Suprapubic skin (tissue), 3 donors: ENCODE results near the gene C17orf107.

Experiments used
- CTCF ChIP-seq, 2 donors: fragments of 200-600 bp in 1 of 2; fragments of 450-650 bp in 1 of 2; sonication (generic) in 1 of 2; IDR thresholded peaks; one replicate each; pipeline ENCODE4 v1.5.1; 2016 to 2019; ENCODE audit warnings: antibody characterized with exemption in 2 of 2, mild to moderate bottlenecking in 1 of 2, moderate library complexity in 1 of 2
- EP300 ChIP-seq: sonication (generic); formaldehyde crosslinking; IDR thresholded peaks from one replicate; pipeline ENCODE4 v1.6.1; 2017; ENCODE audit warnings: antibody characterized with exemption
- POLR2A ChIP-seq, 2 donors: fragments of 450-650 bp; IDR thresholded peaks; one replicate each; pipeline ENCODE4 v1.6.1; 2017; ENCODE audit warnings: antibody characterized with exemption in 2 of 2, mild to moderate bottlenecking in 2 of 2, moderate library complexity in 2 of 2

DNA sequence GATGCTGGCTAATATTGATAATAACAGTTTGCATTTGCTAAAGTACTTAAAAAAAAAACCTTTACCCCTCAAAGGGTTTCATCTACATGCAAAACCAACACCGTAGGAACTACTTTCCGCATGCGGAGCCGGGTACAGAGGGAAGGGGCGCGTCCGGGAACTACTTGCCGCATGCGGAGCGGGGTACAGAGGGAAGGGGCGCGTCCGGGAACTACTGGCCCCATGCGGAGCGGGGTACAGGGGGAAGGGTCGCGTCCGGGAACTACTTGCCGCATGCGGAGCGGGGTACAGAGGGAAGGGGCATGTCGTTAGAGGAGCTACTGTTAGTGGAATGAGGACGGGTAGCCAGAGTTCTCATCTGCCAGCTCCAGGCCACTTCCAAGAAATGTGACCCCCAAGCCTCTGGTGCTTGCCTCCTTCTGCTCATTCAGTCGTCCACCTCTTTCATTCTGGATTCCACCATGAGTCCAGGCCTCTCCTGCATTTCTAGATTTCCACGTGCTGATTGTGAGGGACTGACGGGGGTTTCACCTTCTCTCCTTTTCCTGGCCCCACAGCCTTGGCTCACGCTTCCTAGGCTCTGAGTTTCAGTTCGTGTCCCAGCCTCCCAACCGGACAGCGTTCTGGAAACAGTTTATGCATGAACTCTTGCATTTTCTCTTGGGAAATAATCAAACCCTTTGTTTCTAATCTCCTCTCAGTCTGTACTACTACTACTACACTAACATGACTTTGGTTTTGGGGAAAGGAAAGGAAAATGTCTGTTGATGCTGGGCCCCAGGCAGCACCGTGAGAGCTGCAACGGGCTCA, 39.3 kb upstream of the C17orf107 start:
- no peak for TF ChIP-seq CTCF (IDR thresholded peaks at IDR 0.05)
- no peak for TF ChIP-seq POLR2A (IDR thresholded peaks at IDR 0.05)
- no peak for TF ChIP-seq EP300
